ENCODE measurements around the gene SIM2.

The SIM2 gene

DNA sequence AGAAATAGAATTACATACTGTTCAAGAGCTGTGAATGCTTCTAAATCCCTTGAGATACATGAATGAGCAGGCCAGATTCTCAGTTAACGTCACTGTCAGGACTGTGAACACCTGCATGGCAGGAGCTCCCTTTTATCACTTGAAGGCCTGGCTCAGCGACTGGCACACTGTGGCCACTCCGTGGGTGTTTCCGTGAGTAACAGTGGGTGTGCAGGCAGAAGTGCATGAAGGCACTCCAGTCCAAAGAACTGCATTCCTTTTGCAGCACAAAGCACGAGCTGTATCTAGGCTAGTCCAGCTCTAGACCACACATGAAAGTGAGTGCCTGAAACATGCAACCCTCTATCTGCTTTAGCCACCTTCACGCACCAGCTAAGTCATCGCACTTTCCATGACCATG lies 9.6 kb upstream of the SIM2 start:
- no peak for DNase-seq

DNA sequence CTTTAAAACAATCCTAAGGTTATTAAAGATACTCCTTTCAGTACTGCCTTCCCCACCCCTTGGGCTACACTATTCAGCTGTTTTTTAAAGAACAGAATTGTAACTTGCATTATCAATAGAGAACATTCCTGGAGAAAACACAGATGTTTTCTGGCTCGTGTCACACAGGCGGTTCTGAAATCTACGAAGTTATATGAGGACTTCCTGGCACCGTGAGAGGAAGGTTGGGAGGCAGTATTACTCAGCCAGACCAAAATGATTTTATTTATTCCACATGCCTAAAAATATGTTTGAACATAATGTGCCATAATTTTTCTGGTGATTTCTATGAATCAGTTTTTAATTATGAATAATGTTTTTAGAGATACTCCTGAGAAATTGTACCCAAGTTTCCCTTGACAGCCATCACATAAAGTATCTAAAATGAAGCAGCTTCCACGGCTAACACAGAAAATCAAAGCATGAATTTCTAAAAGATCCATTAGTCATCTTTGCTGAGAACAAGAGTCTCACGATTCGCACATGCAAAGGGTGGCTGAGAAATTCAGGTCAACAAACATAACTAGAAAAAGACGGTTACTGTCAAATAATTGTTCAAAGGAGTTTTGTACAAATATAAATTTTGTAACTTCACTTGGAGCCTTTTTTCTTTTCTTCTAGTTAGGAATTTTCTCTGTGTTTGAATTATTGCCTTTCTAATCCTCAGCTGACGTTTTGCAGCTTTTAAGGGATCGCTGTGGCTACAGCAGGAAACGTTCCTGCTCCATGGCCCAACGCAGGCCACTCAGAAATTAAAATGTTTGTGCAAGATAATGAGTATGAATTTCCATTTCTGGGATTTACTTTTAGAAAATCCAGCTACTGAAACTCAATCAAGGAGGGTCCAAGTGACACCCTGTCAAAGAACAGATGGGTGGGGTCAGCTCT lies 8.0 kb upstream of the SIM2 start:
- DNase-seq, result no peak

DNA sequence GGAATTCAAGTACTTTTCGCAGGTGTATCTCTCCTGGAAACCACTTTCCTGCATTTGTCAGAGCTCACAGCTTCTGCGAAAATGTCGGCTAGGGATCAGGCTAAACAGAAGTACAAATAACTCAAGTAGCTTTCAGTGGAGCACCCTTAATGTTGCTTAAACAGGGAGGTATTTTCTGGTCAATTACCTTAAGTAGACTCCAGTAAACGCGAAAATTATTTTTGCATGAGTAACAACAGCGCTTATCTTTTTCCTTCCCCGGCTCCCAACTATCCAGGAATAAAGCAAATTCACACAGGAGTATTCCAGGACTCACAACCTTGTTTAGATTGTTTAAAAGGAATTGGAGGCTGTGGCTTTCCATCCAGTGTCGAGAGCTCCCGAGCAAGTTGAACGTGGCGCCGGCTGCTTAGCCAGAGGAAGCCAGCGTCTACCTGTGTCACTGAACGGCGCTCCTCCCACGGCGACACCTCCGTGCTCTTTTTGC lies 7.3 kb upstream of the SIM2 start:
- no peak for DNase-seq

DNA sequence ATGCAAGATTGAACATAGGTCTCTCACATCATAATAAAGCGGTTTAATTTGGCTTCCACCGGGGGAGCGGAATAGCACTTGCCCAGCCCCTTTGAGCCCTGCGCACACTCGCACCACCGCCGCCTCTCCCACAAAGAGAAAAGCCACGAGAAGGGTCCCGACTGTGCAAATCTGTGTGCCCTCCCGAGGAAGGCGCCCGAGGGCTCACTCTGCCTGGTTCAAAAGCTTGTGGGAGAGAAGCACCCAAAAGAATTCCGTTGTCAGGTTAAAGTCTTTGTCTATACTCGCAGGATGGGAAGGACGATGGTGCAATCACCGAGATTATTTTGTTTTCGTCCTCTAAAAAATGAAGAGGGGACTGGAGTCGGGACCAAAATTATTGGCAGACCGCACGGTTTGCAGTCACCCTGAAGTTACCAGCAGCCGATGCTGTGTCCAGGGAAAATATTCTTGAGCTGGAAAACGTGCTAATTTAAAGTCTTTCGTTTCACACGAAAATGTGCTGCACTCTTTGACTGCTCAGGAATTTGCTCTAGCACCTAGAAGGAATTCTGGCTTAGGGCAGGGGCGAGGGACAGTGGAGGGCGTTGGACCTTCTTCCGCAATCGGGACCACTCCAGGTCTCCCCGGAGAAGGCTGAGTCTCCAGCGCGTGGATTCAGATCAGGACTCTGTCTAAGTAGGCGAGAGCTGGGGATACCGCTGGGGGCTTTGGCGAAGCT lies 6.6 kb upstream of the SIM2 start:
- DNase-seq, result no peak

DNA sequence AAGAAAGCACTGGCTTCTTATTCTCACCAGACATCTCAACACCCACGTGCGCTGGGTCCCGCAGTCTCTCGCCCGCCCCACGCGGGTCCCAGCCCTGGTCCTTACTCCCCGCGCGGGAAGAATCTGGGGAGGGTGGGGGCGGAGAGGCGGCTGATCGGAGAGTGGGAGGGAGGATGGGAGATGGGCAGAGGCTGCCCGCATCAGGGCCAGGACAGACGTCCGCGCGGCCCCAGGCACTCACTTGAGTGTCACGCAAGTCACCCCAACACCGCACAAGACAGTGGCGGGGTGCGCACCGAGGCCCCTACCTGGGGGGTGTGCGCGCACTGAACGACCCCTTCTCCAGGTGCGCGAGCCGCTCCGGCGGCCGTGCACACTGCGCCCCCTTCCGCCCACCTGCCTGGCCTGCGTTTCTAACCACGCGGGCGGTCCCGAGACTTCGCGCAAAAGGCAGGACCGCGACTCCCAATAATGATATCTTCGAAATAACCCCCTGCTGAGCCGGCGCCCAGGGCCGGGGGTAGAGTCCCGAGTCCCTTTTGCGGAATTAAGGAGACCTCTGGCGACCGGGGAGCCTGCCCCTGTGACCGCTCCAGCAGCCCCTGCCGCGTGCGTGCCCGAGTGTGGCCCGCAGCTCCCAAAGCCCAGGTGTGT lies 6.0 kb upstream of the SIM2 start:
- DNase-seq, result no peak

DNA sequence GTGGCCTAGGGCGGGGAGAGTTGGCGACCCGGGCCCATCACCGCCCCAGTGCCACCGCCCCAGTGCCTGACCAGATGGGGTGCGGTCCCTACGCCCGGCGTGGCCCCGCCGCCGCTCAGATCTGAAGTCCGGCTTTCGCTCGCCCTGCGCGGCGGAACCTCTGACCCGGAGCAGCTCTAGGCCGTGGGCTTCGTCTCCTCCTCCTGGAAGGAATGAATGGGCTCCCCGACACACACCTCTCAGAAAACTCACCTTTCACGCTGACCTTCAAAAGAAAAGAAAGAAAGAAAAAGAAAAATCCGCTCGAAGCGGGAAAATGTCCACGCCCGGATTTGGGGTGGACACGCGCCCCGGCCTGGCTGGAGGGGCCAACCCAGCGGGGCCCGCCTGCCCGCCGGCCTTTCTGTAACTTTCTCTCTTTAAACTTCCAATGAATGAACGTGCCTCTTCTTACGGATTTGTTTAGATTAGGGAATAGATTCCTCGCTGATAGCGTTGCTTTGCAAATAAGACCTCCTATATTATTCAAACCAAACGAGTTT lies 5.4 kb upstream of the SIM2 start:
- DNase-seq, result no peak

DNA sequence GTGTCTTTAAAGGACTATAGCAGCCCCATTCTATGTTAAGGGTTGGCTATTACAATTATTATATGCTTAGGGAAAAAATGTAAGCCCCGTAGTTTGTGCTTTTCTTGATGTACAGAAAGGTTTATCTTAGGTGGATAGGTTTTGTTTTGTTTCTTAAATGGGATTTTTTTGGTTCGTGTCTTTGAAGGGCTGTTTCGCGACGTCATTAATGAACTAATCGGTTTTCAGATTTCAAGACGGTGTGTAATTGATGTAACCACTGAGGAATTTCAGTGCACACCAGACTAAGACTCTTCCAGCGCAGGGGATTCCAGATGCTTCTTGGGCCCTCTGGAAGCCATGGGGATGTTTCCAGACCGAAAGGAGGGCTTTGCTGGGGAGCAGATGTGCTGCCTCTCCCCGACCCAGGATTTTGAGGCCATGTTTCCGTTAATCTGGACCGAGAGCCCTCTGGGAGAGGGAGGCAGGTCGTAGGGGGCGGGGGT lies 4.8 kb upstream of the SIM2 start:
- no peak for DNase-seq

DNA sequence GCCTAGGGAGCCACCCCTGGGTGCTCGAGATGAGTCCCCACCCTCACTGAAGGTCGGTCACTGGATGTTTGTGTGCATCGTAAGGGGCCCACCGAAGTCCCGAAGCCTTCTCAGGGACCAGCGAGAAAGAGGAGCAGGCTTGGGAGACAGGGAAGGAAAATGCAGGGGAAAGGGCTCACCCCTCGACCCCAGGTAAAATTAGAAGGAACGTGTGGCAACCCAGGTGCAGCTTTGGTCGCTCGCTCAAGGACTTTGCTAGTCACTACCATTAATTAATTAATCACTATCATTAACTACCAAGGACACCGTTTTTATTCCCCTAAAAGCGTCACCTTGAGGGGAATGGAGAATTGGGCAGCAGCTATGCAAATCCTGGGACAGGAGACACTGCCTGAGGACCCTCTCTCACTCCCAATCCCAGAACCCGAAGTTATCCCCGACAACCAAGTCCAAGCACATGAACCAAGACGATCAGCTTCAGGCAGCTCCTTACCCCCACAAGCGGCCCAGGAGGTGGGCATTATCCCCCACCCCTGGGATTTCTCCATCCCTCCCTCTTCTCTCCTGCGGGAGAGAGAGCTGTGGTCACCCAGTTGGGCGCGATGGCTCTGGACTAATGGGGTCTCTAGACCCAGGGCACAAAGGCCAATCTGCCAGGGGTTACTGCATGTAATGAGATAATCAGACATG lies 4.2 kb upstream of the SIM2 start:
- no peak for DNase-seq

DNA sequence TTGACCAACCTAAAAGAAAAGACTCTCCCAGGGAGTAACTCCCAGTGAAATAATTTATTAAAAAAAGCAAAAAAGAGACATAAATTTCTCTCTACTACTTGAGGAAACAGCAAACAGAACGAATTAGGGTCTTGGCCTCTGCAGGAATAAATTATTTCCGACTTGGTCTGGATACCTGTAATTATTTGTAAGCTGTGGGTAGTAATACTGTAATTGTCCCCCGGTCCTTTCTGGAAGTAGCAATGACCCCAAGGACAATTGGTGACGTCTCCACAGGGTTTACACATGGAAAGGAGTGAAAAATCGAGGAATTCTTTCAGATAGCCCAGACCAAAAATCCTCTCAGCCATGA lies 3.7 kb upstream of the SIM2 start:
- no peak for DNase-seq

DNA sequence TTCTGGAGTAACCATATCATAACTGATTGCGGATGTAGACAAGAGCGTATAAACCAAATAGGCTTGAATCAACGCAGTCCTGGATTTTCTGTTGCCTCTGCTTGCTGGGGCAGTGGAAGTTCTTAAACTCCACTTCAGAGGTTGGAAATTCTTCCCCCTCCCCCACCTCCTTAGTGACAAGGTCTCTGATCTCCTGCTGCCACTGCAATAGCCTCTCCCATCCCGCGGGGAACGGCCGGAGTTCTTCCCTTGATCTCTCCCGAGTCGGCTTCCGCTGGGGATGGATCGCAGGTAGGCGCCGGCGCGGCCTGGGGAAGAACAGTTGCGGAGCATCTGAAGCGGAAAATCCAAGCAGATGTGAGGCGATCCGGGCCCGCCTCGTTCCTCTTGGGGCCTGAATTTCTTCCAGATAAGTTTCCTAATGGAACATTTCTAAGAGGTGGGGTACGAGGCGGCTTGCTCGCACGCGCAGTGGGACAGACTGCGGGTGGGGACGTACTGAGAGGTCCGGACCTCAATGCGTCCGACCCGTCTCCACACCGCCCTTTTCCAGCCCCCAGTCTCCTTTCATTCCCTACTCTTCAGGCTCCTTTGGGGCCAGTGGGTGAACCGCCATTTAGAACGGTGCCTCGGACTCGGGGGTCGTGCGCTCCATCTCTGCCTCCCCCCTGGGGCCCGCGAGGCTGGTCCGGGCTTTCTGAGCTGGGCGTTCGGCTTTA lies 3.1 kb upstream of the SIM2 start:
- DNase-seq, result no peak

DNA sequence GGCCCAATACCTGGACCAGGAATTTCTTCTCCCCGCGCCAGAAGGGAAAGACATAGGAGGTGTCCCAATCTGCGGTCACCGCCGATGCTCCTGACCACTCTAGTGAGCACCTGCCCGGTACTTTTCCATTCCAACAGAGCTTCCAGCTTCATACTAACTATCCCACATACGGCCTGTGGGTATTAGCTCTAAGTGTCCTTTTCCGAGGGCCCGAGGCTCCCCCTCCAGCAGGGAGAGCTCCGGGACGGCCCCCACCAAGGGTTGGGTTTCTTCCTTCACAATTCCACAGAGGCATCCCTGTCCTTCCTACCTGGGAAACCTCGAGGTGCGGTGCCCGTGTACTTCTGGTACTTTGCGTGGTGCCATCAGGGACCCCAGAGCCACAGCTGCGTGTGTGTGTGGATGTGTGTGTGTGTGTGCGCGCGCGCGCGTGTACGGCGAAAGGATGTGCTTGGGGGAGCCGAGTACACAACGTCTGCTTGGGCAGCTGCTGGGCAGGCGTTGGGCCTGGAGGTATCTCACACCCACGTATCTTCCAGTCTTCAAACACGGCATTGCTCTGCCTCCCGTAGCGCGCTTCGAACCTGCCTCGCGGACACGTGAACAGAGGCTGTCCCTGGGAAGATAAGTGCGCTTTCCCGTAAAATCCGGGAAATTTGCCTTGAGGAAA lies 2.4 kb upstream of the SIM2 start:
- DNase-seq, result no peak

DNA sequence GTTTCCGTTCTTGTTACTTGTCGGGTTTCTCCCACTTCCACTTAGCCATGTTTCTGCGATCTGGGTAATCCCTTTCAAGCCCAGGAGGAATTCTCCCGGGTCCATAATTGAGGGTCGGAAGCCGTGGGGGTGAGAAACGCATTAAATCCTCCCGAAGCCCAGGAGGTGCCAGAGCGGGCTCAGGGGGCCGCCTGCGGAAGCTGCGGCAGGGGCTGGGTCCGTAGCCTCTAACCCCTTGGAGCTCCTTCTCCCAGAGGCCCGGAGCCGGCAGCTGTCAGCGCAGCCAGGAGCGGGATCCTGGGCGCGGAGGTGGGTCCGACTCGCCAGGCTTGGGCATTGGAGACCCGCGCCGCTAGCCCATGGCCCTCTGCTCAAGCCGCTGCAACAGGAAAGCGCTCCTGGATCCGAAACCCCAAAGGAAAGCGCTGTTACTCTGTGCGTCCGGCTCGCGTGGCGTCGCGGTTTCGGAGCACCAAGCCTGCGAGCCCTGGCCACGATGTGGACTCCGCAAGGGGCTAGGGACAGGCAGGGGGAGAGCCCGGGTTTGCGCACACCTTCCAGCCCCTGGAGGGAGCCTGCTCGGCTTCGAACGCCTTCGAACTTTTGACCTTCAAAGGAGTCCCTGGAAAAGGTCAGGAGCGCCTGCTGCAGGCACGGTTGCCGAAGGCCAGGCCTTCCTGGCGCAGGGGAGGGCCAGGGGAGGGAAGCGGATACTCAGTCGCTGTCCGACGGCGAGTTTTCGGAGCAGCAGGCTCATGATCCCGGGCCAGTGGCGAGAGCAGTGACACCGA lies 1.7 kb upstream of the SIM2 start:
- no peak for DNase-seq

DNA sequence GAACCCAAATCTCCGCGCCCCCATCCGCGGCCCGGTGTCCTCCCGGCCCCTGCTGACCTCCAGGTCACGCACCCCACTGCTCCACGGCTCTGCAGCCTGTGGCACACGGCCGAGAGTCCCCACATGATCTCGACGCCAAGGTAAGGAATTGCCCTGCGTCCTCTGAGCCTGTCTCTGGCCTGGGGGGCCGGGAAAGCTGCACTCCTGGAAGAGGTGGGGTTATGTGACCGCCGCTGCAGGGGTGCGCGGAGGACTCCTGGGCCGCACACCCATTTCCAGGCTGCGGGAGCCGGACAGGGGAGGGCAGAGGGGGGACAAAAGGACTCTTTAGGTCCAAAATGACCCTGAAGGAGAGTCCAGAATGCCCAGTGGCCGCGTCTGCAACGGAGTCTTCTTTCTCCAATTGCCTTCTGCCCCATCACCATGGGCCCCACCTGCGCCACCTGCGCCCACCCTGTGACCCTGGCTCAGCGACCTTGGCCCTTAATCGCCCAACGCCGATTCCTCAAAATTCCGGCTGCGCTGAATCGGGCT lies 997 bp upstream of the SIM2 start:
- DNase-seq, result no peak

DNA sequence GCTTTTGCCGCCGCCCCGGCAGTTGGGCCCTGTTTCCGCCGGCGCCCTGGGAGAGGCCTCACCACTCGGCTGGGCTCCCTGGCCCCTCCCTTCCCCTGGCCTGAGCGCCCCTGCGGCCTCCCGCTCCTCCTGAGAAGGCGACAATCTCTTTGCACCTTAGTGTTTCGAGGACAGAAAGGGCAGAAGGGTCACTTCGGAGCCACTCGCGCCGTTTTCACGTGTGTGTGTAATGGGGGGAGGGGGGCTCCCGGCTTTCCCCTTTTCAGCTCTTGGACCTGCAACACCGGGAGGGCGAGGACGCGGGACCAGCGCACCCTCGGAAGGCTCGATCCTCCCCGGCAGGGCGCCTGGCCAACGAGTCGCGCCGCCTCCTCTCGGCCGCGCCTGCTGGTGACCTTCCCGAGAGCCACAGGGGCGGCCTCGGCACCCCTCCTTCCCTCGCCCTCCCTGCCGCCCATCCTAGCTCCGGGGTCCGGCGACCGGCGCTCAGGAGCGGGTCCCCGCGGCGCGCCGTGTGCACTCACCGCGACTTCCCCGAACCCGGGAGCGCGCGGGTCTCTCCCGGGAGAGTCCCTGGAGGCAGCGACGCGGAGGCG lies 432 bp upstream of the SIM2 start:
- no peak for DNase-seq

DNA sequence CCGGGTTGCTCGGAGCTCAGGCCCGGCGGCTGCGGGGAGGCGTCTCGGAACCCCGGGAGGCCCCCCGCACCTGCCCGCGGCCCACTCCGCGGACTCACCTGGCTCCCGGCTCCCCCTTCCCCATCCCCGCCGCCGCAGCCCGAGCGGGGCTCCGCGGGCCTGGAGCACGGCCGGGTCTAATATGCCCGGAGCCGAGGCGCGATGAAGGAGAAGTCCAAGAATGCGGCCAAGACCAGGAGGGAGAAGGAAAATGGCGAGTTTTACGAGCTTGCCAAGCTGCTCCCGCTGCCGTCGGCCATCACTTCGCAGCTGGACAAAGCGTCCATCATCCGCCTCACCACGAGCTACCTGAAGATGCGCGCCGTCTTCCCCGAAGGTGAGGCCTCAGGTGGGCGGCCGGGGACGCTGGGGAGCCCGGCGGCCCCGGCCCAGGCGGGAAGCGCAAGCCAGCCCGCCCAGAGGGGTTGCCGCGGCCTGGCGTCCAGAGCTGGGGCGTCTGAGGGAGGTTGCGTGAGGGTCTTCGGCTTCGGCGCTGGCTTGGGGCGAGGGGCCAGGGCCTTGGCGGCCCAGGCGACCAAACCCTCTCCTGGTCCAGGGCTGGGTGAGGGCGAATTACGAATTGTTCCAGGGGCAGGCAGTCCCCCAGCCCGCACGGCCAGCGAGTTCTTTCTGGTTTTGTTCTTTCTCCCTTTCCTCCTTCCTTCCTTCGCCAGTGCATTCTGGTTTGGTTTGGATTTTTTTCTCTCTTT lies 805 bp downstream of the SIM2 start:
- no peak for DNase-seq

DNA sequence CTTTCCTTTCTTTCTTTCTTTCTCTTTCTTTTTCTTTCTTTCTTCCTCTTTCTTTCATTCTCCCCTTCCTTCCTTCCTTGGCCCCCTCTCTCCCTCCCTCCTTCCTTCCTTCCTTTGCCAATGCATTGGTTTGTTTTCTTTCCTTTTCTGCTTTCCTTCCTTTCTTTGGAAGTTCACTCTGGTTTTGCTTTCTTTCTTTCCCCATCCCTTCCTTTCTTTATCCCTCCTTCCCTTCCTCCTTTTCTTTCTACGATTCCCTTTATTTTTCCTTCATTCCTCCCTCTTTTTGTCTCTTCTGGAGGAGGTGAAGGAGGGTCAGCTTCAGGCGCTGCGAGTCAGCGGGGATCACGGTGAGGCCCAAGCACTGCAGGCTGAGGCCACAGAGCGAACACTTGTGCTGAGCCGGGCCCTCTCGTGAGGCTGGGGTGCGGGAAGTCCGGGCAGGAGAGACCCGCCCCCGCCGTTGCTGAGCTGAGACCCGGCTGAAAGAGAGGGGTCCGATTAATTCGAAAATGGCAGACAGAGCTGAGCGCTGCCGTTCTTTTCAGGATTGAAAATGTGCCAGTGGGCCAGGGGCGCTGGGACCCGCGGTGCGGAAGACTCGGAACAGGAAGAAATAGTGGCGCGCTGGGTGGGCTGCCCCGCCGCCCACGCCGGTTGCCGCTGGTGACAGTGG lies 1.5 kb downstream of the SIM2 start:
- no peak for DNase-seq

DNA sequence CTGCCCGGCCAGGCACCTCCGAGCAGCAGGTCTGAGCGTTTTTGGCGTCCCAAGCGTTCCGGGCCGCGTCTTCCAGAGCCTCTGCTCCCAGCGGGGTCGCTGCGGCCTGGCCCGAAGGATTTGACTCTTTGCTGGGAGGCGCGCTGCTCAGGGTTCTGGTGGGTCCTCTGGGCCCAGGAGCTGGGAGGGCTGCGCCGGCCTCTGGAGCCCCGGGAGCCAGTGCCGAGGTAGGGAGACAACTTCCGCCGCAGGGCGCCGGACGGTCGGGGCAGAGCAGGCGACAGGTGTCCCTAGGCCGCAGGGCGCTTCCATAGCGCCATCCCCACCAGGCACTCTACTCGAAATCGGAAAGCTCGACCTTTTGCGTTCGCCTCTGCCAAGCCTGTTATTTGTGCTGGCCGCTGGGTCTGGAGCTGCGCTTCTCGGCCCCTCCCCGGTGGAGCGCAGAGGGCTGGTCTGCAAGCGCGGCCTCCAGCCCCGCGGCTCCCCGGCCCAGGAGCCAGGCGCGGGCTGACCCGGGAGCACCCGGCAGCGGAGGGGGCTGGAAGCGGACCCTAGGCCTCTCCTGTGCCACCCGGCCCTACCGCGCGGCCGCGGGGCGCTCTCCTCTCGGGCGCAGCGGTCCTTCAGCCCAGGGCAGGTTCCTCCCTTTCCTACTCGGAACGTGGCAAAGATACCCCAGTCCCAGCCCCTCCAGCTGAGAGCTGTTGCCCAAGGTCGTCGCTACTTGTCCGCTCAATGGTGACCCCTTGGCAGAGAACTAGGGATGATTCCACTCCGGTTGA lies 2.2 kb downstream of the SIM2 start:
- DNase-seq, result no peak

Measured in activated naive CD4-positive, alpha-beta T cell treated with anti-CD3 and anti-CD28 coated beads, Interleukin-2, amount 50 U/mL, for 16 hours (primary cell).